ENCODE measurements around the gene IL18BP.

GRCh38 chr11:72041364-72042063 is 42.8 kb downstream of the IL18BP start:
- TF ChIP-seq CTCF (IDR thresholded peaks at IDR 0.05) (no peak), EZH2 (IDR thresholded peaks at IDR 0.05; ENCODE audit: borderline replicate concordance, insufficient read depth, low read depth, low read length, poor library complexity, severe bottlenecking) (no peak)

All from B cell (primary cell).